ENCODE measurements around the gene GATAD2A.

The GATAD2A gene

DNA sequence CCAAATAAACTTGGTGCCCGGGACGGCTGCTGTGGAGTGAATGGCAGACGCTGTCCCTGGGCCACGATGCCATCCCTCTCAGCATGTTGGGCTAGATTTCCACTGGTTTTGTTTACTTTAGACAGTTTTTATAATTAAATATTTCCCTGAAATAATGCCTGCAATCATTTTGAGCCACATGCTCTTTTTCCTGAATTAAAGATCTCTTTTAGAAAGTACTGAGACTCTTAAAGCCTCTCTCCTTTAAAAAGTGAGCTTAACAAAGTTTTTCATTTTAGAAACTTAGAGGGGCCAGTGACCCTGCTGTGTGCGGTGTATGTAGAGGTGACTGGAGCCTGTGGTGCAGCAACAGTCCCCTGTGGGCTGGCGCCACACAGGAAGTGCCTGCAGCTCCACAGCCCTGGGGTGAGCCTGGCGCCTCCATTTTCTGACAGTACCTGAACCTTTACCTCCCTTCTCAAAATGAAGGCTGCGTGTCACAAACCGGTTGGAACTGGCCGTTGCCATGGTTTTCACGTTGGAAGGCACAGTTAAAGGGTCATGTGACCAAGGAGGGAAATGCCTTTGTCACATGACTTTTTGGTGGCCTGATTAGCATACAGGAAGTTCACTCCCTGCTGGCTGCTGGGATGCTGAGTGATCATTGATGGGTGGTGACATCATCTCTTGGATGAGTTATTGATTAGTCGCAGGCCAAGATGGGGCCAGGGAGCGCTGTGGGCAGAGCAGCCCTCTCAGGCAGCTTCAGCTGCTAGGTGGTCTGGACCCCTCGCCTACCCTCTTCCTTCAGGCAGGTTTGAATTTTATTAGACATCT lies 83.6 kb downstream of the GATAD2A start:
- peaks cover 16% of the 10 kb centered on the region for H3K79me2 ChIP-seq (ENCODE audit: control insufficient read depth, insufficient read depth, low read length, poor library complexity)
- no peaks in the 10 kb centered on the region for H3K27me3 ChIP-seq (ENCODE audit: insufficient read depth, low read length)
- H4K12ac ChIP-seq (ENCODE audit: low read depth, low read length) = peak overlapping the region; percentile 16
- H4K8ac ChIP-seq (ENCODE audit: low read depth, low read length) = no peak overlapping the region
- H2AFZ ChIP-seq (ENCODE audit: insufficient read depth, low read length, poor library complexity) = peak overlapping the region; percentile 1
- WGBS (ENCODE audit: extremely low coverage, insufficient coverage, insufficient read length) = no CpG with 5 or more reads among the region's 14 CpGs
- H3K36me3 ChIP-seq (ENCODE audit: control insufficient read depth in 1 of 2, insufficient read depth in 2 of 2, low read length in 2 of 2) = peaks cover 32% of the 10 kb centered on the region in 2 experiments
- peak overlapping the region; percentile 30 for H3K4me2 ChIP-seq (ENCODE audit: low read length)
- H2BK120ac ChIP-seq (ENCODE audit: insufficient read depth, low read length, poor library complexity) = peak overlapping the region; percentile 42
- no peak overlapping the region for H3K23ac ChIP-seq (ENCODE audit: low read length)
- H2BK12ac ChIP-seq (ENCODE audit: low read length) = peak overlapping the region; percentile 44
- H3K4me1 ChIP-seq (ENCODE audit: control insufficient read depth in 1 of 2, insufficient read depth in 2 of 2, low read length in 2 of 2) = peaks cover 49 to 53% of the 10 kb centered on the region in 2 experiments
- H3K9me3 ChIP-seq (ENCODE audit: insufficient read depth, low read depth, low read length) = peaks cover 1% of the 10 kb centered on the region
- peak; percentile 82 to 86 for DNase-seq
- peaks cover 15% of the 10 kb centered on the region for H3K79me1 ChIP-seq (ENCODE audit: low read length)
- H3K27ac ChIP-seq (ENCODE audit: low read depth, low read length) = peak overlapping the region; percentile 81
- no peak overlapping the region for H3K14ac ChIP-seq (ENCODE audit: low read length)
- H3K4me3 ChIP-seq (ENCODE audit: low read depth, low read length) = no peak overlapping the region
- peak overlapping the region; percentile 42 for H2BK5ac ChIP-seq (ENCODE audit: low read depth, low read length, poor library complexity)
- peak overlapping the region; percentile 31 for H3K18ac ChIP-seq (ENCODE audit: low read length)
- peak overlapping the region; percentile 50 for H4K91ac ChIP-seq (ENCODE audit: low read depth, low read length)
- no peak overlapping the region for H2AK5ac ChIP-seq (ENCODE audit: low read length)
- H3K4ac ChIP-seq (ENCODE audit: low read depth, low read length) = peak overlapping the region; percentile 20
- H3K9ac ChIP-seq (ENCODE audit: low read length) = no peak overlapping the region

DNA sequence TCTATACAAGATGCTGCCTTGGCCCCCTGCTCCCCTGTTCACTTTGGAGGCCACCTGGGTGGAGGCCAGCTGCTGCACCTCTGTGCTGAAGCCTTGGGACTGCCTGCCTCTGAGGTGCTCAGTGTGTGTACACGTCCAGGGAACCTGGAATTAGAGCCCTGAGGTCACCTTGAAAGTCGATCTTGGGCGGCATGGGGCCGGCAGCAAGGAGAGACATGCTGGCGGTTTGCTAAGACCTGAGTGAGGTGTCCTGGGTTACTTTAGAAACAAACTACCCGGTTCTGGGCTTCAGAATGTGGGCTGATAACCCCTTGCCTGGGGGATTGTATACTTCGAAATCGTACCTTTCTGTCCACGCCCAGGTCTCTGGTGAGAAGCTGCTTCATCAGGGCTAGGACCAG lies 84.3 kb downstream of the GATAD2A start:
- H2BK120ac ChIP-seq (ENCODE audit: insufficient read depth, low read length, poor library complexity) = peak overlapping the region; percentile 5
- DNase-seq = peak; percentile 96
- no CpG with 5 or more reads among the region's 9 CpGs for WGBS (ENCODE audit: extremely low coverage, insufficient coverage, insufficient read length)
- H3K79me2 ChIP-seq (ENCODE audit: control insufficient read depth, insufficient read depth, low read length, poor library complexity) = peaks cover 16% of the 10 kb centered on the region
- H3K18ac ChIP-seq (ENCODE audit: low read length) = peak overlapping the region; percentile 19
- H3K36me3 ChIP-seq (ENCODE audit: control insufficient read depth in 1 of 2, insufficient read depth in 2 of 2, low read length in 2 of 2) = peaks cover 39% of the 10 kb centered on the region in 2 experiments
- no peak overlapping the region for H4K8ac ChIP-seq (ENCODE audit: low read depth, low read length)
- no peak overlapping the region for H3K9ac ChIP-seq (ENCODE audit: low read length)
- H2AK5ac ChIP-seq (ENCODE audit: low read length) = peak overlapping the region; percentile 19
- H4K12ac ChIP-seq (ENCODE audit: low read depth, low read length) = peak overlapping the region; percentile 34
- H4K91ac ChIP-seq (ENCODE audit: low read depth, low read length) = peak overlapping the region; percentile 65
- no peak overlapping the region for H2AFZ ChIP-seq (ENCODE audit: insufficient read depth, low read length, poor library complexity)
- H3K4ac ChIP-seq (ENCODE audit: low read depth, low read length) = peak overlapping the region; percentile 1
- H3K23ac ChIP-seq (ENCODE audit: low read length) = no peak overlapping the region
- peak overlapping the region; percentile 11 for H3K4me2 ChIP-seq (ENCODE audit: low read length)
- H3K4me1 ChIP-seq (ENCODE audit: control insufficient read depth in 1 of 2, insufficient read depth in 2 of 2, low read length in 2 of 2) = peaks cover 47 to 51% of the 10 kb centered on the region in 2 experiments
- no peak overlapping the region for H3K4me3 ChIP-seq (ENCODE audit: low read depth, low read length)
- peak overlapping the region; percentile 16 for H3K14ac ChIP-seq (ENCODE audit: low read length)
- peaks cover 1% of the 10 kb centered on the region for H3K9me3 ChIP-seq (ENCODE audit: insufficient read depth, low read depth, low read length)
- no peaks in the 10 kb centered on the region for H3K27me3 ChIP-seq (ENCODE audit: insufficient read depth, low read length)
- H2BK12ac ChIP-seq (ENCODE audit: low read length) = peak overlapping the region; percentile 0
- H3K79me1 ChIP-seq (ENCODE audit: low read length) = peaks cover 15% of the 10 kb centered on the region
- H3K27ac ChIP-seq (ENCODE audit: low read depth, low read length) = peak overlapping the region; percentile 81
- H2BK5ac ChIP-seq (ENCODE audit: low read depth, low read length, poor library complexity) = peak overlapping the region; percentile 5

DNA sequence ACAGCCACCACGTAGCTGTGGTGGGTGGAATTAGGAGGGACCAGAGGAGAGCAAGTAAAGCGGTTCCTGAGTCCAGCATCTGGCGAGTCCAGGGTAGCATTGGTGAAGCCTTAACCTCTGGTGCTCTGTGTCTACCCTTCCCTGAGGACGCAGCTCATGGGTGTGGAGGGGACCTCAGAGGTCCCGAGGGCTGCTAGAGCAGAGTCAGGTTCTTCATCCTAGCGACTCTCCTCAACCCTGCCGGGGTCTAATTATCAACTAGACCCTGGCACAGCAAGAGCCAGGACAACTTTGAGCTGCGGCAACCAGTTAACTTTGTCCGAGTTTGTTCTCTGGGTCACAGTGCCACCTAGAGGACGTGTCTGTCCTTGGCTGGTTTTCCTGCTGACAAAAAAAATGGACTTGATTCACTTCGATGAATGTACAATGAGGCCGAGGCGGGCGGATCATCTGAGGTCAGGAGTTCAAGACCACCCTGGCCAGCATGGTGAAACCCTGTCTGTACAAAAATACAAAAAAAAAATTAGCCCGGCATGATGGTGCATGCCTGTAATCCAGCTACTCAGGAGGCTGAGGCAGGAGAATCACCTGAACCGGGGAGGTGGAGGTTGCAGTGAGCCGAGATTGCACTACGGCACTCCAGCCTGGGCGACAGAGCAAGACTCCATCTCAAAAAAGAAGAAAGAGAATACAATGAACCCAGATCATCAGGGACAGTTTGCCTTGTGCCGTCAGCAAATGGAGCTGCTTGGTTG lies 84.9 kb downstream of the GATAD2A start:
- Histone ChIP-seq H3K27me3 (ENCODE audit: insufficient read depth, low read length) (no peaks in the 10 kb centered on the region), H2AK5ac (ENCODE audit: low read length) (no peak overlapping the region), H4K8ac (ENCODE audit: low read depth, low read length) (no peak overlapping the region), H4K91ac (ENCODE audit: low read depth, low read length) (peak overlapping the region; percentile 28), H2BK5ac (ENCODE audit: low read depth, low read length, poor library complexity) (no peak overlapping the region), H3K4me2 (ENCODE audit: low read length) (peak overlapping the region; percentile 11), H3K79me2 (ENCODE audit: control insufficient read depth, insufficient read depth, low read length, poor library complexity) (peaks cover 16% of the 10 kb centered on the region), H3K4ac (ENCODE audit: low read depth, low read length) (peak overlapping the region; percentile 27), H3K36me3 (ENCODE audit: control insufficient read depth in 1 of 2, insufficient read depth in 2 of 2, low read length in 2 of 2) (peaks cover 41 to 42% of the 10 kb centered on the region in 2 experiments), H3K14ac (ENCODE audit: low read length) (no peak overlapping the region), H4K12ac (ENCODE audit: low read depth, low read length) (peak overlapping the region; percentile 7), H3K79me1 (ENCODE audit: low read length) (peaks cover 15% of the 10 kb centered on the region), H3K27ac (ENCODE audit: low read depth, low read length) (peak overlapping the region; percentile 81), H3K23ac (ENCODE audit: low read length) (no peak overlapping the region), H3K4me3 (ENCODE audit: low read depth, low read length) (no peak overlapping the region), H3K9ac (ENCODE audit: low read length) (no peak overlapping the region), H2BK12ac (ENCODE audit: low read length) (peak overlapping the region; percentile 0), H3K4me1 (ENCODE audit: control insufficient read depth in 1 of 2, insufficient read depth in 2 of 2, low read length in 2 of 2) (peaks cover 41 to 45% of the 10 kb centered on the region in 2 experiments), H2BK120ac (ENCODE audit: insufficient read depth, low read length, poor library complexity) (peak overlapping the region; percentile 5), H3K9me3 (ENCODE audit: insufficient read depth, low read depth, low read length) (peaks cover 1% of the 10 kb centered on the region), H2AFZ (ENCODE audit: insufficient read depth, low read length, poor library complexity) (no peak overlapping the region), H3K18ac (ENCODE audit: low read length) (peak overlapping the region; percentile 1)
- peak; percentile 83 to 93 for DNase-seq
- no CpG with 5 or more reads among the region's 20 CpGs for WGBS (ENCODE audit: extremely low coverage, insufficient coverage, insufficient read length)

GRCh38 chr19:19491321-19492025 lies 86.0 kb downstream of the GATAD2A start:
- WGBS (ENCODE audit: extremely low coverage, insufficient coverage, insufficient read length) = no CpG with 5 or more reads among the region's 15 CpGs

More at GRCh38 chr19:19491321-19492025, 86.0 kb downstream of the GATAD2A start:
- H3K79me2 ChIP-seq (ENCODE audit: control insufficient read depth, insufficient read depth, low read length, poor library complexity) = peaks cover 11% of the 10 kb centered on the region
- H2AK5ac ChIP-seq (ENCODE audit: low read length) = no peak overlapping the region
- no peak overlapping the region for H4K91ac ChIP-seq (ENCODE audit: low read depth, low read length)
- no peak overlapping the region for H2BK120ac ChIP-seq (ENCODE audit: insufficient read depth, low read length, poor library complexity)
- H3K4ac ChIP-seq (ENCODE audit: low read depth, low read length) = peak overlapping the region; percentile 40
- H4K12ac ChIP-seq (ENCODE audit: low read depth, low read length) = no peak overlapping the region
- H3K4me1 ChIP-seq (ENCODE audit: control insufficient read depth in 1 of 2, insufficient read depth in 2 of 2, low read length in 2 of 2) = peaks cover 30 to 34% of the 10 kb centered on the region in 2 experiments
- no peak overlapping the region for H3K14ac ChIP-seq (ENCODE audit: low read length)
- H3K23ac ChIP-seq (ENCODE audit: low read length) = no peak overlapping the region
- no peak overlapping the region for H3K4me2 ChIP-seq (ENCODE audit: low read length)
- H2BK12ac ChIP-seq (ENCODE audit: low read length) = no peak overlapping the region
- DNase-seq = no peak
- H3K27ac ChIP-seq (ENCODE audit: low read depth, low read length) = no peak overlapping the region
- no peaks in the 10 kb centered on the region for H3K27me3 ChIP-seq (ENCODE audit: insufficient read depth, low read length)
- H3K79me1 ChIP-seq (ENCODE audit: low read length) = peaks cover 12% of the 10 kb centered on the region
- no peak overlapping the region for H3K4me3 ChIP-seq (ENCODE audit: low read depth, low read length)
- H3K36me3 ChIP-seq (ENCODE audit: control insufficient read depth in 1 of 2, insufficient read depth in 2 of 2, low read length in 2 of 2) = peaks cover 49 to 51% of the 10 kb centered on the region in 2 experiments
- H3K9ac ChIP-seq (ENCODE audit: low read length) = no peak overlapping the region
- H2AFZ ChIP-seq (ENCODE audit: insufficient read depth, low read length, poor library complexity) = no peak overlapping the region
- H3K9me3 ChIP-seq (ENCODE audit: insufficient read depth, low read depth, low read length) = peaks cover 1% of the 10 kb centered on the region
- peak overlapping the region; percentile 21 for H3K18ac ChIP-seq (ENCODE audit: low read length)
- H4K8ac ChIP-seq (ENCODE audit: low read depth, low read length) = no peak overlapping the region
- H2BK5ac ChIP-seq (ENCODE audit: low read depth, low read length, poor library complexity) = no peak overlapping the region

All from trophoblast cell (in vitro differentiated cells and primary cell).